ENCODE measurements around the gene EPHB1.

DNA sequence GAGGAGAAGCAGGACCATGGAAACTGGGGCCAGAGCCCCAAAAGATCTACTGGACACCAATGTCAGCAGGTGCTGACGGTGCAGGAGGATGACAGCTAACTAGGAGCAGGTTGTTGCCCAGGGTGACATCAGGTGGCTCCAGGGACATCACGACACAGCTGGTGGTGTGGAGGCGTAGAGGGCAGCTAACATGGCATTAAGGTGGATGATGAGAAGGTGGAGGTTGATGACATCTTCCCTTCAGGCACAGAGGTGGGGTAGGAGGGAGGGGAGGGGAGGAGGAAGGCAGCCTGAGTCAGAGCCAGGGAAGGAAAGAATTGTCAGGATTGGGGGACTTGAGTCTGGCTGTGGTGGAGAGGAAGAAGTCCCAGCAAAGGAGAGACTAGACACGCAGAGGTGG, 1.5 kb upstream of the EPHB1 start:
- TF ChIP-seq, protein P1, sequence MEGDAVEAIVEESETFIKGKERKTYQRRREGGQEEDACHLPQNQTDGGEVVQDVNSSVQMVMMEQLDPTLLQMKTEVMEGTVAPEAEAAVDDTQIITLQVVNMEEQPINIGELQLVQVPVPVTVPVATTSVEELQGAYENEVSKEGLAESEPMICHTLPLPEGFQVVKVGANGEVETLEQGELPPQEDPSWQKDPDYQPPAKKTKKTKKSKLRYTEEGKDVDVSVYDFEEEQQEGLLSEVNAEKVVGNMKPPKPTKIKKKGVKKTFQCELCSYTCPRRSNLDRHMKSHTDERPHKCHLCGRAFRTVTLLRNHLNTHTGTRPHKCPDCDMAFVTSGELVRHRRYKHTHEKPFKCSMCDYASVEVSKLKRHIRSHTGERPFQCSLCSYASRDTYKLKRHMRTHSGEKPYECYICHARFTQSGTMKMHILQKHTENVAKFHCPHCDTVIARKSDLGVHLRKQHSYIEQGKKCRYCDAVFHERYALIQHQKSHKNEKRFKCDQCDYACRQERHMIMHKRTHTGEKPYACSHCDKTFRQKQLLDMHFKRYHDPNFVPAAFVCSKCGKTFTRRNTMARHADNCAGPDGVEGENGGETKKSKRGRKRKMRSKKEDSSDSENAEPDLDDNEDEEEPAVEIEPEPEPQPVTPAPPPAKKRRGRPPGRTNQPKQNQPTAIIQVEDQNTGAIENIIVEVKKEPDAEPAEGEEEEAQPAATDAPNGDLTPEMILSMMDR (conservative IDR thresholded peaks at IDR 0.05 in 1 of 2, IDR thresholded peaks at IDR 0.05 in 1 of 2; ENCODE audit: extremely low read depth in 1 of 2, insufficient read depth in 1 of 2, low read depth in 1 of 2, low read length in 2 of 2): no peak
- TF ChIP-seq EZH2 (IDR thresholded peaks at IDR 0.05; ENCODE audit: borderline replicate concordance, low read length): no peak

Measured in mammary epithelial cell (primary cell).